GM10266 (cell line): ENCODE measurements around the gene SHISA2.
"Not testable (repeated sequence)": the region's sequence is repeated elsewhere in the genome, so short reads cannot be mapped to it uniquely, and the experiment has no call there.

ENCODE experiments used
- DNase-seq: peaks from one replicate; pipeline ENCODE4 v3.0.0; 2012; ENCODE audit errors: extremely low spot score
- CTCF ChIP-seq: IDR thresholded peaks from 2 replicates; pipeline ENCODE4 v1.5.1; 2012; ENCODE audit warnings: mild to moderate bottlenecking, low read depth; ENCODE audit not compliant: control insufficient read depth, insufficient read depth; ENCODE audit errors: missing control alignments

The SHISA2 gene

GRCh38 chr13:26051657-26052311, at the start of gene SHISA2:
TSS of gene SHISA2 (minus strand) at chr13:26052016. CDS start at chr13:26050975, 1,041 bp downstream.
- DNase-seq: no peak

GRCh38 chr13:26095846-26096610, 44.2 kb upstream of the SHISA2 start:
- no peak for DNase-seq
- TF ChIP-seq CTCF: no peak

More at GRCh38 chr13:26051657-26052311, at the start of gene SHISA2:
- no peak for TF ChIP-seq CTCF

GRCh38 chr13:26095338-26095737, 43.5 kb upstream of the SHISA2 start:
- DNase-seq: no peak
- TF ChIP-seq CTCF: no peak

GRCh38 chr13:26076821-26077220, 25.0 kb upstream of the SHISA2 start:
- not testable (repeated sequence) for DNase-seq

GRCh38 chr13:26075498-26075897, 23.7 kb upstream of the SHISA2 start:
- no peak for TF ChIP-seq CTCF
- no peak for DNase-seq

GRCh38 chr13:26074706-26075105, 22.9 kb upstream of the SHISA2 start:
- DNase-seq: no peak
- TF ChIP-seq CTCF: no peak

- not testable (repeated sequence) for DNase-seq
Measured at GRCh38 chr13:26072335-26072734, 20.5 kb upstream of the SHISA2 start.

- DNase-seq: no peak
Measured at GRCh38 chr13:26071691-26072090, 19.9 kb upstream of the SHISA2 start.

GRCh38 chr13:26069642-26070041, 17.8 kb upstream of the SHISA2 start:
- DNase-seq: not testable (repeated sequence)

More at GRCh38 chr13:26071691-26072090, 19.9 kb upstream of the SHISA2 start:
- TF ChIP-seq CTCF: no peak

GRCh38 chr13:26068372-26068771, 16.6 kb upstream of the SHISA2 start:
- not testable (repeated sequence) for DNase-seq
